Measurements from ENCODE around the gene RAP2B.
"Not testable (repeated sequence)": the region's sequence is repeated elsewhere in the genome, so short reads cannot be mapped to it uniquely, and the experiment has no call there.

RAP2B gene

GRCh38 chr3:153161714-153162512 is at the start of gene RAP2B:
RAP2B (plus strand) TSS chr3:153162226; CDS start chr3:153162694, 468 bp downstream.
- Histone ChIP-seq H3K9me3 (ENCODE audit: control insufficient read depth, insufficient read depth, low read length) (no peaks in the 10 kb centered on the region), H3K4me1 (ENCODE audit: control insufficient read depth, insufficient read depth, low read length) (no peaks in the 10 kb centered on the region), H3K36me3 (ENCODE audit: control insufficient read depth, insufficient read depth, low read length) (no peaks in the 10 kb centered on the region), H3K27me3 (ENCODE audit: control insufficient read depth, insufficient read depth, low read length) (no peaks in the 10 kb centered on the region), H3K4me3 (ENCODE audit: low read length) (peak within 1 kb of the TSS; percentile 97), H3K27ac (ENCODE audit: low read length) (no peak within 1 kb of the TSS)
- DNase-seq (ENCODE audit: low read depth, low spot score) = peak; percentile 57
- WGBS (ENCODE audit: insufficient coverage, insufficient read length) = no CpG with 5 or more reads among the region's 91 CpGs

- no peak for DNase-seq (ENCODE audit: low read depth, low spot score)
- Histone ChIP-seq H3K4me3 (ENCODE audit: low read length) (no peak overlapping the region), H3K36me3 (ENCODE audit: control insufficient read depth, insufficient read depth, low read length) (no peaks in the 10 kb centered on the region), H3K27ac (ENCODE audit: low read length) (no peak overlapping the region), H3K4me1 (ENCODE audit: control insufficient read depth, insufficient read depth, low read length) (no peaks in the 10 kb centered on the region), H3K9me3 (ENCODE audit: control insufficient read depth, insufficient read depth, low read length) (no peaks in the 10 kb centered on the region), H3K27me3 (ENCODE audit: control insufficient read depth, insufficient read depth, low read length) (no peaks in the 10 kb centered on the region)
- no CpG with 5 or more reads among the region's 4 CpGs for WGBS (ENCODE audit: insufficient coverage, insufficient read length)
Measured at GRCh38 chr3:153113541-153113940, 48.5 kb upstream of the RAP2B start.

GRCh38 chr3:153114270-153114669 is 47.8 kb upstream of the RAP2B start:
- H3K36me3 ChIP-seq (ENCODE audit: control insufficient read depth, insufficient read depth, low read length); H3K9me3 ChIP-seq (ENCODE audit: control insufficient read depth, insufficient read depth, low read length); H3K4me1 ChIP-seq (ENCODE audit: control insufficient read depth, insufficient read depth, low read length); H3K27ac ChIP-seq (ENCODE audit: low read length); H3K4me3 ChIP-seq (ENCODE audit: low read length); DNase-seq (ENCODE audit: low read depth, low spot score); H3K27me3 ChIP-seq (ENCODE audit: control insufficient read depth, insufficient read depth, low read length): not testable (repeated sequence)
- no CpG with 5 or more reads among the region's 3 CpGs for whole genome bisulfite sequencing (ENCODE audit: insufficient coverage, insufficient read length)

GRCh38 chr3:153115326-153115725 is 46.7 kb upstream of the RAP2B start:
- no peak for DNase-seq (ENCODE audit: low read depth, low spot score)
- Histone ChIP-seq H3K9me3 (ENCODE audit: control insufficient read depth, insufficient read depth, low read length) (no peaks in the 10 kb centered on the region), H3K27me3 (ENCODE audit: control insufficient read depth, insufficient read depth, low read length) (no peaks in the 10 kb centered on the region), H3K36me3 (ENCODE audit: control insufficient read depth, insufficient read depth, low read length) (no peaks in the 10 kb centered on the region), H3K4me3 (ENCODE audit: low read length) (no peak overlapping the region), H3K27ac (ENCODE audit: low read length) (no peak overlapping the region), H3K4me1 (ENCODE audit: control insufficient read depth, insufficient read depth, low read length) (no peaks in the 10 kb centered on the region)
- no CpG with 5 or more reads among the region's 4 CpGs for WGBS (ENCODE audit: insufficient coverage, insufficient read length)

- Histone ChIP-seq H3K4me1 (ENCODE audit: control insufficient read depth, insufficient read depth, low read length) (no peaks in the 10 kb centered on the region), H3K9me3 (ENCODE audit: control insufficient read depth, insufficient read depth, low read length) (no peaks in the 10 kb centered on the region), H3K27me3 (ENCODE audit: control insufficient read depth, insufficient read depth, low read length) (no peaks in the 10 kb centered on the region), H3K27ac (ENCODE audit: low read length) (no peak overlapping the region), H3K4me3 (ENCODE audit: low read length) (no peak overlapping the region), H3K36me3 (ENCODE audit: control insufficient read depth, insufficient read depth, low read length) (no peaks in the 10 kb centered on the region)
- WGBS (ENCODE audit: insufficient coverage, insufficient read length) = no CpG with 5 or more reads among the region's 1 CpG
- no peak for DNase-seq (ENCODE audit: low read depth, low spot score)
Measured at GRCh38 chr3:153127788-153128187, 34.2 kb upstream of the RAP2B start.

- no peaks in the 10 kb centered on the region for H3K4me1 ChIP-seq (ENCODE audit: control insufficient read depth, insufficient read depth, low read length)
- no peaks in the 10 kb centered on the region for H3K9me3 ChIP-seq (ENCODE audit: control insufficient read depth, insufficient read depth, low read length)
- WGBS (ENCODE audit: insufficient coverage, insufficient read length) = no CpG with 5 or more reads among the region's 11 CpGs
- H3K36me3 ChIP-seq (ENCODE audit: control insufficient read depth, insufficient read depth, low read length) = no peaks in the 10 kb centered on the region
- H3K4me3 ChIP-seq (ENCODE audit: low read length) = no peak overlapping the region
- DNase-seq (ENCODE audit: low read depth, low spot score) = no peak
- no peaks in the 10 kb centered on the region for H3K27me3 ChIP-seq (ENCODE audit: control insufficient read depth, insufficient read depth, low read length)
- H3K27ac ChIP-seq (ENCODE audit: low read length) = no peak overlapping the region
Measured at GRCh38 chr3:153129426-153129825, 32.6 kb upstream of the RAP2B start.

GRCh38 chr3:153129866-153130265 is 32.2 kb upstream of the RAP2B start:
- H3K27ac ChIP-seq (ENCODE audit: low read length) = no peak overlapping the region

GRCh38 chr3:153130312-153130977 is 31.6 kb upstream of the RAP2B start:
- Histone ChIP-seq H3K27ac (ENCODE audit: low read length) (no peak overlapping the region), H3K9me3 (ENCODE audit: control insufficient read depth, insufficient read depth, low read length) (no peaks in the 10 kb centered on the region), H3K36me3 (ENCODE audit: control insufficient read depth, insufficient read depth, low read length) (no peaks in the 10 kb centered on the region), H3K4me1 (ENCODE audit: control insufficient read depth, insufficient read depth, low read length) (no peaks in the 10 kb centered on the region), H3K27me3 (ENCODE audit: control insufficient read depth, insufficient read depth, low read length) (no peaks in the 10 kb centered on the region), H3K4me3 (ENCODE audit: low read length) (no peak overlapping the region)
- DNase-seq (ENCODE audit: low read depth, low spot score) = no peak
- WGBS (ENCODE audit: insufficient coverage, insufficient read length) = no CpG with 5 or more reads among the region's 2 CpGs

More at GRCh38 chr3:153129866-153130265, 32.2 kb upstream of the RAP2B start:
- H3K4me1 ChIP-seq (ENCODE audit: control insufficient read depth, insufficient read depth, low read length) = no peaks in the 10 kb centered on the region
- no peaks in the 10 kb centered on the region for H3K27me3 ChIP-seq (ENCODE audit: control insufficient read depth, insufficient read depth, low read length)
- H3K4me3 ChIP-seq (ENCODE audit: low read length) = no peak overlapping the region
- H3K36me3 ChIP-seq (ENCODE audit: control insufficient read depth, insufficient read depth, low read length) = no peaks in the 10 kb centered on the region
- no peaks in the 10 kb centered on the region for H3K9me3 ChIP-seq (ENCODE audit: control insufficient read depth, insufficient read depth, low read length)
- WGBS (ENCODE audit: insufficient coverage, insufficient read length) = no CpG with 5 or more reads among the region's 3 CpGs
- DNase-seq (ENCODE audit: low read depth, low spot score) = no peak

- no peak overlapping the region for H3K27ac ChIP-seq (ENCODE audit: low read length)
- H3K4me1 ChIP-seq (ENCODE audit: control insufficient read depth, insufficient read depth, low read length) = no peaks in the 10 kb centered on the region
- H3K9me3 ChIP-seq (ENCODE audit: control insufficient read depth, insufficient read depth, low read length) = no peaks in the 10 kb centered on the region
- H3K4me3 ChIP-seq (ENCODE audit: low read length) = no peak overlapping the region
- H3K27me3 ChIP-seq (ENCODE audit: control insufficient read depth, insufficient read depth, low read length) = no peaks in the 10 kb centered on the region
- no peak for DNase-seq (ENCODE audit: low read depth, low spot score)
- WGBS (ENCODE audit: insufficient coverage, insufficient read length) = no CpG with 5 or more reads among the region's 2 CpGs
- no peaks in the 10 kb centered on the region for H3K36me3 ChIP-seq (ENCODE audit: control insufficient read depth, insufficient read depth, low read length)
Measured at GRCh38 chr3:153137626-153138025, 24.4 kb upstream of the RAP2B start.

- Histone ChIP-seq H3K9me3 (ENCODE audit: control insufficient read depth, insufficient read depth, low read length) (no peaks in the 10 kb centered on the region), H3K4me3 (ENCODE audit: low read length) (no peak overlapping the region), H3K4me1 (ENCODE audit: control insufficient read depth, insufficient read depth, low read length) (no peaks in the 10 kb centered on the region), H3K27ac (ENCODE audit: low read length) (no peak overlapping the region), H3K36me3 (ENCODE audit: control insufficient read depth, insufficient read depth, low read length) (no peaks in the 10 kb centered on the region), H3K27me3 (ENCODE audit: control insufficient read depth, insufficient read depth, low read length) (no peaks in the 10 kb centered on the region)
- no peak for DNase-seq (ENCODE audit: low read depth, low spot score)
- no CpG with 5 or more reads among the region's 5 CpGs for WGBS (ENCODE audit: insufficient coverage, insufficient read length)
Measured at GRCh38 chr3:153138276-153139210, 23.5 kb upstream of the RAP2B start.
